Neural progenitor cell (in vitro differentiated cells): ENCODE measurements around the gene FRMD7.

Experiments
- CTCF ChIP-seq: fragments of 200-600 bp; sonication (generic); IDR thresholded peaks from 2 replicates; pipeline ENCODE4 v1.5.1; 2017; ENCODE audit warnings: antibody characterized with exemption, mild to moderate bottlenecking
- EZH2 ChIP-seq: fragments of 200-600 bp; sonication (generic); IDR thresholded peaks from 2 replicates; pipeline ENCODE4 v1.6.1; 2017; ENCODE audit warnings: antibody characterized with exemption, mild to moderate bottlenecking, moderate library complexity
- EZH2phosphoT487 ChIP-seq: fragments of 200-600 bp; sonication (generic); IDR thresholded peaks from 2 replicates; pipeline ENCODE4 v1.6.1; 2017; ENCODE audit warnings: antibody characterized with exemption

- TF ChIP-seq CTCF (no peak), EZH2 (no peak), EZH2phosphoT487 (no peak)
Observed at GRCh38 chrX:132127743-132128142, at the start of gene FRMD7.
